HepG2 (cell line): ENCODE data around the gene OSBPL10. TPM values are rescaled to one million over a fixed set of nuclear protein-coding genes. Genes with fewer than 3 reads are reported as not detected.

Experiments
- ATAC-seq: fragments of 200-7000 bp; cut with Tn5 transposase; 3 replicates; pipeline ENCODE4 v1.9.1; 2020; ENCODE audit warnings: mild to moderate bottlenecking, moderate library complexity
- BruUV-seq: library from RNA; stranded (reverse); fragments of 400-500 nt; replicated peaks from 2 replicates; lab custom pipeline; 2021; lab: Mats Ljungman, UMichigan
- CTCF ChIA-PET: fragments of 300-600 bp; formaldehyde crosslinking; extraction: SDS; loops from one replicate; lab custom pipeline; 2021; ENCODE audit warnings: low total read pairs, inconsistent platforms, low intra/inter-chr PET ratio; lab: Yijun Ruan, JAX
- POLR2A ChIA-PET: fragments of 350-600 bp; sonication (Branson Sonifier 250); formaldehyde crosslinking; loops from one replicate; lab custom pipeline; 2020; ENCODE audit warnings: antibody characterized with exemption, inconsistent platforms; lab: Yijun Ruan, JAX
- DNase-seq: peaks from one replicate; pipeline ENCODE4 v3.0.0-alpha.2; 2015; ENCODE audit warnings: low spot score
- FAIRE-seq: peaks from 3 replicates; lab custom pipeline; 2011; peaks lifted over from hg19 to GRCh38; lab: Jason Lieb, UNC
- H2AFZ ChIP-seq: one replicate; pipeline ENCODE4 v1.6.1; 2011; ENCODE audit warnings: low read length, inconsistent platforms
- H3K27ac ChIP-seq: fragments of 300-600 bp; 3 replicates; pipeline ENCODE4 v1.8.0; 2011; ENCODE audit warnings: mixed run types, mild to moderate bottlenecking, mixed read lengths, low read length, inconsistent platforms; ENCODE audit not compliant: insufficient read depth; ENCODE audit errors: extremely low read length
- H3K27me3 ChIP-seq, 2 experiments: fragments of 200-600 bp in 1 of 2; 2 replicates in 1 of 2; 3 replicates in 1 of 2; pipeline versions ENCODE4 v1.6.0 to v1.8.0; 2011; ENCODE audit warnings: low read length in 2 of 2, mild to moderate bottlenecking in 2 of 2, moderate library complexity in 2 of 2, inconsistent platforms in 1 of 2; ENCODE audit not compliant: insufficient read depth in 2 of 2, control insufficient read depth in 1 of 2
- H3K36me3 ChIP-seq, 2 experiments: fragments of 200-600 bp in 1 of 2; replicated peaks in 1 of 2; 2 replicates in 1 of 2; 3 replicates in 1 of 2; pipeline versions ENCODE4 v1.5.1 to v1.8.0; 2011; ENCODE audit warnings: low read length in 2 of 2, inconsistent platforms in 1 of 2; ENCODE audit not compliant: insufficient read depth in 2 of 2, control insufficient read depth in 1 of 2
- H3K4me1 ChIP-seq: 2 replicates; pipeline ENCODE4 v1.5.1; 2012; ENCODE audit warnings: low read length, inconsistent platforms; ENCODE audit not compliant: insufficient read depth
- H3K4me2 ChIP-seq: 2 replicates; pipeline ENCODE4 v1.6.0; 2011; ENCODE audit warnings: low read depth, low read length, inconsistent platforms
- H3K4me3 ChIP-seq, 3 experiments: fragments of 200-600 bp in 1 of 3; sonication (generic), shearing (Covaris generic) in 1 of 3; replicated peaks in 1 of 3; 2 replicates each; pipeline ENCODE4 v1.5.1; 2011 to 2016; ENCODE audit warnings: low read length in 3 of 3, inconsistent platforms in 2 of 3, low read depth in 2 of 3, mild to moderate bottlenecking in 2 of 3, control low read depth in 1 of 3, mixed read lengths in 1 of 3; ENCODE audit not compliant: insufficient read depth in 1 of 3
- H3K79me2 ChIP-seq: one replicate; pipeline ENCODE4 v1.6.1; 2011; ENCODE audit warnings: low read length, inconsistent platforms; ENCODE audit not compliant: insufficient read depth
- H3K9ac ChIP-seq: 2 replicates; pipeline ENCODE4 v1.6.0; 2011; ENCODE audit warnings: mild to moderate bottlenecking, low read depth, low read length, inconsistent platforms; ENCODE audit not compliant: insufficient read depth
- H3K9me3 ChIP-seq: 2 replicates; pipeline ENCODE4 v1.5.1; 2012; ENCODE audit warnings: mild to moderate bottlenecking, low read length
- H4K20me1 ChIP-seq: 2 replicates; pipeline ENCODE4 v1.6.0; 2011; ENCODE audit warnings: inconsistent platforms, mild to moderate bottlenecking, low read length, moderate library complexity; ENCODE audit not compliant: insufficient read depth
- BRCA1 ChIP-seq: sonication (generic); formaldehyde crosslinking; IDR thresholded peaks from 2 replicates; pipeline ENCODE4 v1.4.0; 2020; ENCODE audit warnings: missing genetic modification reagents
- FOXP1 ChIP-seq, 2 experiments: fragments of 450-650 bp in 1 of 2; IDR thresholded peaks; 2 replicates each; pipeline ENCODE4 v1.6.1; 2017 to 2018; ENCODE audit warnings: antibody characterized with exemption in 1 of 2
- HOXA3 ChIP-seq: sonication (generic); formaldehyde crosslinking; IDR thresholded peaks from 2 replicates; pipeline ENCODE4 v1.5.0; 2020; ENCODE audit warnings: missing genetic modification reagents
- MAFF ChIP-seq: IDR thresholded peaks from 2 replicates; pipeline ENCODE4 v1.6.1; 2011; ENCODE audit warnings: low read depth, low read length, improper control_type of control experiment
- MAFK ChIP-seq, 2 experiments: IDR thresholded peaks in 1 of 2; conservative IDR thresholded peaks in 1 of 2; 2 replicates each; pipeline ENCODE4 v1.6.1; 2011; ENCODE audit warnings: improper control_type of control experiment in 2 of 2, low read length in 2 of 2
- MIXL1 ChIP-seq: IDR thresholded peaks from 2 replicates; pipeline ENCODE4 v1.6.1; 2016
- NR2F6 ChIP-seq, 2 experiments: IDR thresholded peaks; 2 replicates each; pipeline ENCODE4 v1.6.1; 2016; ENCODE audit warnings: antibody characterized with exemption in 1 of 2, mild to moderate bottlenecking in 1 of 2
- NRL ChIP-seq: sonication (generic); formaldehyde crosslinking; IDR thresholded peaks from 2 replicates; pipeline ENCODE4 v1.5.0; 2020; ENCODE audit warnings: missing genetic modification reagents, mild to moderate bottlenecking, moderate library complexity, borderline replicate concordance
- SOX13 ChIP-seq, 3 experiments: fragments of 450-650 bp in 1 of 3; sonication (generic) in 1 of 3; formaldehyde crosslinking in 1 of 3; IDR thresholded peaks in 2 of 3; conservative IDR thresholded peaks in 1 of 3; 2 replicates each; pipeline versions ENCODE4 v1.5.0 to v1.6.1; 2016 to 2020; ENCODE audit warnings: antibody characterized with exemption in 1 of 3, mild to moderate bottlenecking in 1 of 3, missing compliant biosample characterization in 1 of 3, missing genetic modification reagents in 1 of 3, moderate library complexity in 1 of 3
- ZKSCAN8 ChIP-seq: IDR thresholded peaks from 2 replicates; pipeline ENCODE4 v1.6.1; 2016; ENCODE audit warnings: borderline replicate concordance, missing genetic modification reagents, missing compliant biosample characterization
- ZNF550 ChIP-seq: sonication (generic); formaldehyde crosslinking; IDR thresholded peaks from 2 replicates; pipeline ENCODE4 v1.4.0; 2020; ENCODE audit warnings: mild to moderate bottlenecking, missing genetic modification reagents, borderline replicate concordance
- WGBS: methylation state at CpG from one replicate; pipeline ENCODE4 v1.1.6; 2017; ENCODE audit warnings: low lambda C conversion rate; 5-methylcytosine and 5-hydroxymethylcytosine counted together
- in situ Hi-C: cut with HindIII; loops from 2 replicates; pipeline ENCODE4 v1.10.0; 2017; ENCODE audit warnings: low pct_unique_long_range_greater_than_20kb; ENCODE audit not compliant: extremely low pct_ligation_motif_present
- intact Hi-C: fragments of 100-400 bp; cut with micrococcal nuclease; formaldehyde crosslinking; loops from one replicate; pipeline ENCODE4 v1.10.0; 2022; ENCODE audit not compliant: unreplicated experiment
- polyA plus RNA-seq, 8 experiments: library from polyadenylated mRNA; depleted of rRNA in 3 of 8; stranded (reverse) in 7 of 8; unstranded in 1 of 8; fragments of >200 nt; fragmentation: Illumina TruSeq in 4 of 8; extraction: Trizol in 4 of 8; gene quantifications; 2 replicates each; pipeline versions ENCODE4 v1.2.1 to v1.2.3, GENCODE V29; 2011 to 2016; ENCODE audit warnings: low read depth in 4 of 8, missing spikeins in 1 of 8, mixed read lengths in 1 of 8; ENCODE audit not compliant: insufficient read depth in 1 of 8
- total RNA-seq, 5 experiments: library from RNA; depleted of rRNA; stranded (reverse); fragments of >200 nt; fragmentation: Illumina TruSeq; extraction: Trizol; gene quantifications; 2 replicates each; pipeline ENCODE4 v1.2.3, GENCODE V29; 2016; ENCODE audit warnings: low read depth in 1 of 5
- TF ChIP-seq, protein P1 (sequence below): sonication (generic); formaldehyde crosslinking; IDR thresholded peaks from 2 replicates; pipeline ENCODE4 v1.8.1; 2023; ENCODE audit warnings: mild to moderate bottlenecking, missing genetic modification reagents
- TF ChIP-seq, protein P2 (sequence below): sonication (generic); formaldehyde crosslinking; IDR thresholded peaks from 2 replicates; pipeline ENCODE4 v1.4.0; 2020; ENCODE audit warnings: missing genetic modification reagents, borderline replicate concordance
- TF ChIP-seq, protein P3 (sequence below): sonication (generic); formaldehyde crosslinking; IDR thresholded peaks from 2 replicates; pipeline ENCODE4 v1.8.0; 2022; ENCODE audit warnings: missing genetic modification reagents, mild to moderate bottlenecking, inconsistent platforms, borderline replicate concordance

The OSBPL10 gene
- total and polyA plus RNA-seq, 2 of the 13 experiments (the other 11 are each of a cell fraction or from before 2014, with no cell fraction given) = 10.3 to 28.6 TPM

DNA sequence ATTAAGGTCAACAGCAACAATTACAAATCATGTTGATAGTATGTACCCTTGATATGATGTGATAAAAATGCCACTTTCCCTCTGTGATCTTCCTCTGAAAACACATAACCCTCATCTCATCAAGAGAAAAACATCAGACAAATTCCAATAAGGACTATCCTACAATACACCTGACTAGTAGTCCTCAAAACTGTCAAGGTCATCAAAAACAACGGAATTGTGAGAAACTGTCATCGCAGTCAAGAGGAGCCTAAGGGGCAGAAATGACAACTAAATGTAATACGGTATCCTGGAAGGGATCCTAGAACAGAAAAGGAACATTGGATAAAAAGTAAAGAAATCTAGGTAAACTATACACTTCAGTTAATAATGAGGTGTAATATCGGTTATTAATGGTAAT, 59.2 kb downstream of the OSBPL10 start:
- H3K9ac ChIP-seq = no peak overlapping the region
- WGBS = 99% methylated on average over 4 of the region's 4 CpGs
- H3K4me1 ChIP-seq = peaks cover 76% of the 10 kb centered on the region
- CTCF ChIA-PET = no interaction called here
- FAIRE-seq (no peak), ATAC-seq (no peak), DNase-seq (no peak)
- no peak overlapping the region for H3K4me2 ChIP-seq
- H4K20me1 ChIP-seq = no peaks in the 10 kb centered on the region
- intact Hi-C loops (no loop called here), in situ Hi-C loops (no loop called here)
- H2AFZ ChIP-seq = no peak overlapping the region
- no peak overlapping the region for H3K4me3 ChIP-seq
- TF ChIP-seq MIXL1 (CRISPR knock-in tag) (no peak), ZNF550 (CRISPR knock-in tag) (no peak), MAFF (peak; percentile 88), MAFK (conservative IDR thresholded peaks at IDR 0.05 in 1 of 2, IDR thresholded peaks at IDR 0.05 in 1 of 2; ENCODE audit: low read length in 2 of 2) (peak; percentile 83 to 89)
- H3K36me3 ChIP-seq = no peaks in the 10 kb centered on the region
- no TSS peak for BruUV-seq
- no peak overlapping the region for H3K27ac ChIP-seq
- peaks cover 55% of the 10 kb centered on the region for H3K79me2 ChIP-seq
- peaks cover 8% of the 10 kb centered on the region; the same call in 1 of the 2 replicates for H3K9me3 ChIP-seq
- POLR2A ChIA-PET = no interaction called here
- H3K27me3 ChIP-seq = no peaks in the 10 kb centered on the region

DNA sequence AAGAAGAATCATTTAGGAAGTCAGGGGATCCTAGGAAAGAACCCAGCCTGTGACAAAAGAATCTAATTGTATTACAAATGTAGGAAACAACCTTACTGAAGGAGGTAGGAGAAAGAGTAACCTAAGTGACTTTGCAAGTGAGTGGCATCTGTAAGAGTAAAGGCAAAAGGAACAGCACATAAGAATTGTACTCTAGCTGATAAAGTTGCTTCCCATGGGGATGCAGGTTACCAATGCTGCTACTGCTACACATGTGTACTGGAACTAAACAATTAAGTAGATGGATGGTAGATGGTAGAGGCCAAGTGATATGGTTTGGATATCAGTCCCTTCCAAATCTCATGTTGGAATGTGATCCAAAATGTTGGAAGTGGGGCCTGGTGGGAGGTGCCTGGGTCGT, 60.8 kb downstream of the OSBPL10 start:
- Histone ChIP-seq H3K79me2 (peaks cover 61% of the 10 kb centered on the region), H3K4me3 (no peak overlapping the region), H3K27ac (peak overlapping the region; percentile 58), H2AFZ (no peak overlapping the region), H3K4me1 (peaks cover 85% of the 10 kb centered on the region), H3K9ac (no peak overlapping the region), H4K20me1 (no peaks in the 10 kb centered on the region), H3K4me2 (no peak overlapping the region), H3K36me3 (no peaks in the 10 kb centered on the region), H3K9me3 (peaks cover 8% of the 10 kb centered on the region; the same call in 1 of the 2 replicates), H3K27me3 (no peaks in the 10 kb centered on the region)
- DNase-seq (no peak), FAIRE-seq (no peak), ATAC-seq (no peak)
- intact Hi-C loops (no loop called here), in situ Hi-C loops (no loop called here)
- no TSS peak for BruUV-seq
- ChIA-PET CTCF (no interaction called here), POLR2A (no interaction called here)
- 93% methylated on average over 1 of the region's 1 CpG for WGBS
- TF ChIP-seq, protein P1, sequence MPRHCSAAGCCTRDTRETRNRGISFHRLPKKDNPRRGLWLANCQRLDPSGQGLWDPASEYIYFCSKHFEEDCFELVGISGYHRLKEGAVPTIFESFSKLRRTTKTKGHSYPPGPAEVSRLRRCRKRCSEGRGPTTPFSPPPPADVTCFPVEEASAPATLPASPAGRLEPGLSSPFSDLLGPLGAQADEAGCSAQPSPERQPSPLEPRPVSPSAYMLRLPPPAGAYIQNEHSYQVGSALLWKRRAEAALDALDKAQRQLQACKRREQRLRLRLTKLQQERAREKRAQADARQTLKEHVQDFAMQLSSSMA (CRISPR knock-in tag) = no peak
- no peak for TF ChIP-seq BRCA1 (CRISPR knock-in tag)
- TF ChIP-seq NR2F6 (IDR thresholded peaks at IDR 0.05) = no peak
- no peak for TF ChIP-seq NR2F6 (CRISPR knock-in tag; IDR thresholded peaks at IDR 0.05)
- TF ChIP-seq, protein P2, sequence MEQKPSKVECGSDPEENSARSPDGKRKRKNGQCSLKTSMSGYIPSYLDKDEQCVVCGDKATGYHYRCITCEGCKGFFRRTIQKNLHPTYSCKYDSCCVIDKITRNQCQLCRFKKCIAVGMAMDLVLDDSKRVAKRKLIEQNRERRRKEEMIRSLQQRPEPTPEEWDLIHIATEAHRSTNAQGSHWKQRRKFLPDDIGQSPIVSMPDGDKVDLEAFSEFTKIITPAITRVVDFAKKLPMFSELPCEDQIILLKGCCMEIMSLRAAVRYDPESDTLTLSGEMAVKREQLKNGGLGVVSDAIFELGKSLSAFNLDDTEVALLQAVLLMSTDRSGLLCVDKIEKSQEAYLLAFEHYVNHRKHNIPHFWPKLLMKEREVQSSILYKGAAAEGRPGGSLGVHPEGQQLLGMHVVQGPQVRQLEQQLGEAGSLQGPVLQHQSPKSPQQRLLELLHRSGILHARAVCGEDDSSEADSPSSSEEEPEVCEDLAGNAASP (CRISPR knock-in tag) = no peak
- no peak for TF ChIP-seq SOX13 (IDR thresholded peaks at IDR 0.05)
- no peak for TF ChIP-seq SOX13 (CRISPR knock-in tag; conservative IDR thresholded peaks at IDR 0.05 in 1 of 2, IDR thresholded peaks at IDR 0.05 in 1 of 2)
- TF ChIP-seq NRL = no peak
- TF ChIP-seq, protein P3, sequence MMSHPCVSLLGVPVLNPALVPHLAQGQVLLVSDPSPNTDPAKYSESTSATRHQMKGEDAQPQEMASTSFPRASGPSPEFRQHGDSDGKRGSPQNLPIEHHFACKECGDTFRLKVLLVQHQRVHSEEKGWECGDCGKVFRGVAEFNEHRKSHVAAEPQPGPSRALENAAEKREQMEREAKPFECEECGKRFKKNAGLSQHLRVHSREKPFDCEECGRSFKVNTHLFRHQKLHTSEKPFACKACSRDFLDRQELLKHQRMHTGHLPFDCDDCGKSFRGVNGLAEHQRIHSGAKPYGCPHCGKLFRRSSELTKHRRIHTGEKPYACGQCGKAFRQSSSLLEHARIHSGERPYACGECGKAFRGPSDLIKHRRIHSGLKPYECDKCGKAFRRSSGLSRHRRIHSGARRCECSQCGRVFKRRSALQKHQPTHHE (CRISPR knock-in tag) = no peak
- 0 out of 2 replicates have a peak, but pooled peaks have one; percentile 3 for TF ChIP-seq ZKSCAN8 (CRISPR knock-in tag)
- no peak for TF ChIP-seq FOXP1 (IDR thresholded peaks at IDR 0.05)
- TF ChIP-seq FOXP1 (CRISPR knock-in tag; IDR thresholded peaks at IDR 0.05) = no peak
- TF ChIP-seq HOXA3 = no peak
